Measurements from ENCODE around the gene TATDN3. TPM values are rescaled to one million over a fixed set of nuclear protein-coding genes. Genes with fewer than 3 reads are reported as not detected.
A peak's percentile ranks its signal among the peaks of the same experiment; 100 is the strongest.

The TATDN3 gene
- polyA plus RNA-seq, 1 donor (not counting 4 experiments of a cell fraction or from before 2014, with no cell fraction given): 11.6 TPM

DNA sequence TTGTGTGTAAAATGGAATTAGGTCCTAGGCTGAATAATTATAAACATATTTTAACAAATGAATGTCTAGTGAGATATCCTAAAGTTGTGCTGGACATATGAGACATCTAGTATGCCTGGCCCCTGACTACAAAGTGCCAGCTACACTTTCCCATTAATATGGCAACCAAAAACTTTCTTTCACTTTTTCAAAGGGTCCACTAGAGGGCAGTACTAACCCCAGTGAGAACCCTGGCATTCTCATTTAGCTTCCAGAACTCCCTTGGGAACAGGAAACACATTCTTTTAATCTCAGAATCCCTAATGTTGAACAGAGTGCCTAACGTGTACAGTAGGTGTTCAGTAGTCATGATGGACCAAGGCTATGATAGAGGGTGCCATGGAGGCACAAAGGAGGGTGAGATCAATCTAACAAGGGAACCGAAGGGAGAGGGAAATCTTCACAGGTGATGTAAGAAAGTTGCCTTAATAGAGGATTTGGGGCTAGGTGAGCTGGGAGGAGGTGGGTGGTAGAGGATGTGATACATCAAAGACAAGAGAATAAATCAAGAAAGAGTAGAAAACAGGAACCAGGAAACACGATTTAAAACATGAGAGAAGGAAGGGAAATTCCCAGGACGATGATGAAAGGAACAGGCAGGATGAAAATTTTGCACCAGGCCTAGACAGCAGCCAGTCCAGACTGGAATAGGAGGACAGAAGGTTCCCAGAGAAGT lies 41.7 kb upstream of the TATDN3 start:
- TF ChIP-seq EZH2 (IDR thresholded peaks at IDR 0.05; ENCODE audit: low read length) (no peak), CTCF (optimal IDR thresholded peaks at IDR 0.05 in 1 of 3, IDR thresholded peaks at IDR 0.05 in 1 of 3, conservative IDR thresholded peaks at IDR 0.05 in 1 of 3; ENCODE audit: extremely low read depth in 1 of 3, insufficient read depth in 2 of 3, low read length in 3 of 3) (peak; percentile 48 to 67 (median 63))
- H3K4me1 ChIP-seq (ENCODE audit: control insufficient read depth, extremely low read depth, insufficient read depth, low read length): peaks cover 5% of the 10 kb centered on the region
- H3K9me1 ChIP-seq (ENCODE audit: control insufficient read depth, extremely low read depth, insufficient read depth, low read length): no peaks in the 10 kb centered on the region
- no peaks in the 10 kb centered on the region for H3K9me3 ChIP-seq (ENCODE audit: control insufficient read depth, low read depth, low read length)
- H4K20me1 ChIP-seq (ENCODE audit: control insufficient read depth, extremely low read depth, insufficient read depth, low read length): no peaks in the 10 kb centered on the region
- no peak overlapping the region for H3K4me3 ChIP-seq (ENCODE audit: control insufficient read depth in 2 of 3, extremely low read depth in 1 of 3, insufficient read depth in 2 of 3, low read depth in 1 of 3, low read length in 3 of 3)
- dilution Hi-C loops (cut with MboI; ENCODE audit: extremely low pct_ligation_motif_present, low sequenced_read_pairs): no loop called here
- no peaks in the 10 kb centered on the region for H3K27me3 ChIP-seq (ENCODE audit: control insufficient read depth, extremely low read depth, insufficient read depth, low read length)
- no peaks in the 10 kb centered on the region for H3K79me2 ChIP-seq (ENCODE audit: control insufficient read depth, insufficient read depth, low read length)
- peak overlapping the region; percentile 62 for H3K4me2 ChIP-seq (ENCODE audit: control insufficient read depth, extremely low read depth, insufficient read depth, low read depth, low read length)
- H3K36me3 ChIP-seq (ENCODE audit: control insufficient read depth in 2 of 2, extremely low read depth in 1 of 2, insufficient read depth in 2 of 2, low read length in 2 of 2): no peaks in the 10 kb centered on the region
- H2AFZ ChIP-seq (ENCODE audit: control insufficient read depth, low read length): peak overlapping the region; percentile 97
- H3K27ac ChIP-seq (ENCODE audit: control insufficient read depth, insufficient read depth, low read length): peak overlapping the region; percentile 90
- FAIRE-seq (peak; percentile 34), DNase-seq (ENCODE audit: low read depth, low spot score) (peak; percentile 17)
- peak overlapping the region; percentile 68 for H3K9ac ChIP-seq (ENCODE audit: control insufficient read depth, extremely low read depth, insufficient read depth, low read length)

DNA sequence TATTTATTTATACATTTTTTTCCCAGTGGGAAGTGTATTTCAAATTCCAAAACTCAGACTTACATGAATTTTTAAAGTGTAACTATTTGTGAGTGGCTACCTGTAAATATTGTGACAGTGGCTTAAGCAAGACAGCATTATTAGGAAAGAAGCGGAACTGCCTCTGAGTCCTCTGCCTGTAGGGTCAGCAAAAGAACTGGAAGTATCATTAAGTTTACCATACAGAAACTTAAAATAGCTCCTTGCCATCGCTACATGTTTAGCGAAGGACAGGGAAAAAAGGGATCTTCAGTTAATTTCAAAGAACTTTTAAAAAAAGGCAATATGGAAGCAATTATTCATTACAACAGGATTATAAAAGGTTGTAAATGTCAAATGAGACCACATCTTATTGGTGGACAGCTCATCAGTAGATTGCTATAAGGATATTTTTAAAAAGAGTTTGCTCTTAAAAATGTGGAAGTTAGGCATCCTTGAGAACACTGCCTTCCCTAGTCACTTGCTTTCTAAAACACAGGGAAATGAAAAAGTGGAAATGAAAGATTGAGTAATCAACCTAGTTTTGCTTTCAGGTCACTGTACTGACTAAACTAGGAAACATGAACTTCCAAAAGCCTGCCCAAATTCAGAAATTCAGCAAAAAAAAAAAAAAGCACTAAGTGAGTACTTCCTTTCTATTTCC lies 39.3 kb upstream of the TATDN3 start:
- Histone ChIP-seq H3K27me3 (ENCODE audit: control insufficient read depth, extremely low read depth, insufficient read depth, low read length) (no peaks in the 10 kb centered on the region), H2AFZ (ENCODE audit: control insufficient read depth, low read length) (no peak overlapping the region), H3K36me3 (ENCODE audit: control insufficient read depth in 2 of 2, extremely low read depth in 1 of 2, insufficient read depth in 2 of 2, low read length in 2 of 2) (no peaks in the 10 kb centered on the region), H3K4me1 (ENCODE audit: control insufficient read depth, extremely low read depth, insufficient read depth, low read length) (peaks cover 5% of the 10 kb centered on the region), H3K9me3 (ENCODE audit: control insufficient read depth, low read depth, low read length) (no peaks in the 10 kb centered on the region), H3K4me2 (ENCODE audit: control insufficient read depth, extremely low read depth, insufficient read depth, low read depth, low read length) (no peak overlapping the region), H3K4me3 (ENCODE audit: control insufficient read depth in 2 of 3, extremely low read depth in 1 of 3, insufficient read depth in 2 of 3, low read depth in 1 of 3, low read length in 3 of 3) (no peak overlapping the region), H4K20me1 (ENCODE audit: control insufficient read depth, extremely low read depth, insufficient read depth, low read length) (no peaks in the 10 kb centered on the region), H3K9me1 (ENCODE audit: control insufficient read depth, extremely low read depth, insufficient read depth, low read length) (no peaks in the 10 kb centered on the region), H3K9ac (ENCODE audit: control insufficient read depth, extremely low read depth, insufficient read depth, low read length) (no peak overlapping the region), H3K79me2 (ENCODE audit: control insufficient read depth, insufficient read depth, low read length) (no peaks in the 10 kb centered on the region), H3K27ac (ENCODE audit: control insufficient read depth, insufficient read depth, low read length) (no peak overlapping the region)
- FAIRE-seq: no peak
- no peak for DNase-seq (ENCODE audit: low read depth, low spot score)
- dilution Hi-C loops (cut with MboI; ENCODE audit: extremely low pct_ligation_motif_present, low sequenced_read_pairs): no loop called here
- TF ChIP-seq EZH2 (IDR thresholded peaks at IDR 0.05; ENCODE audit: low read length) (no peak), CTCF (optimal IDR thresholded peaks at IDR 0.05 in 1 of 3, IDR thresholded peaks at IDR 0.05 in 1 of 3, conservative IDR thresholded peaks at IDR 0.05 in 1 of 3; ENCODE audit: extremely low read depth in 1 of 3, insufficient read depth in 2 of 3, low read length in 3 of 3) (no peak)
